HepG2 (cell line): ENCODE results near the gene C1R. TPM values are rescaled to one million over a fixed set of nuclear protein-coding genes. Genes with fewer than 3 reads are reported as not detected.

Experiments
- ATF4 ChIP-seq, 2 experiments: fragments of 450-650 bp in 1 of 2; sonication (generic) in 1 of 2; formaldehyde crosslinking; IDR thresholded peaks; 2 replicates each; pipeline versions ENCODE4 v1.5.0 to v1.8.0; 2020 to 2022; ENCODE audit warnings: mild to moderate bottlenecking in 1 of 2, missing genetic modification reagents in 1 of 2
- ATM ChIP-seq: fragments of 450-650 bp; IDR thresholded peaks from 2 replicates; pipeline ENCODE4 v1.7.1; 2017; ENCODE audit warnings: mild to moderate bottlenecking, borderline replicate concordance
- CHCHD3 ChIP-seq: sonication (generic); formaldehyde crosslinking; IDR thresholded peaks from 2 replicates; pipeline ENCODE4 v1.8.0; 2022; ENCODE audit warnings: mild to moderate bottlenecking, missing genetic modification reagents, moderate library complexity
- CREB1 ChIP-seq, 2 experiments: fragments of 450-650 bp in 1 of 2; IDR thresholded peaks; 2 replicates each; pipeline ENCODE4 v1.6.1; 2016 to 2017; ENCODE audit warnings: control low read depth in 1 of 2, mild to moderate bottlenecking in 1 of 2, missing compliant biosample characterization in 1 of 2, missing genetic modification characterization in 1 of 2
- ELF1 ChIP-seq: sonication (generic); formaldehyde crosslinking; IDR thresholded peaks from 2 replicates; pipeline ENCODE4 v1.4.0; 2020; ENCODE audit warnings: missing genetic modification reagents
- GATAD1 ChIP-seq: IDR thresholded peaks from 2 replicates; pipeline ENCODE4 v1.6.1; 2016; ENCODE audit warnings: missing genetic modification reagents, missing compliant biosample characterization
- GATAD2A ChIP-seq: IDR thresholded peaks from 2 replicates; pipeline ENCODE4 v1.6.1; 2016
- GPN1 ChIP-seq: sonication (generic); formaldehyde crosslinking; IDR thresholded peaks from 2 replicates; pipeline ENCODE4 v1.5.1; 2020; ENCODE audit warnings: missing genetic modification reagents, borderline replicate concordance
- KDM1A ChIP-seq: IDR thresholded peaks from 2 replicates; pipeline ENCODE4 v1.6.1; 2016; ENCODE audit warnings: missing compliant biosample characterization
- MLX ChIP-seq: IDR thresholded peaks from 2 replicates; pipeline ENCODE4 v1.6.1; 2016
- NCOA1 ChIP-seq: sonication (generic); formaldehyde crosslinking; IDR thresholded peaks from 2 replicates; pipeline ENCODE4 v1.9.0; 2021; ENCODE audit warnings: missing genetic modification reagents
- RNF219 ChIP-seq: sonication (generic); formaldehyde crosslinking; IDR thresholded peaks from 2 replicates; pipeline ENCODE4 v1.5.0; 2020; ENCODE audit warnings: mild to moderate bottlenecking, missing genetic modification reagents
- SP4 ChIP-seq: sonication (generic); formaldehyde crosslinking; IDR thresholded peaks from 2 replicates; pipeline ENCODE4 v1.8.1; 2023; ENCODE audit warnings: mild to moderate bottlenecking, missing genetic modification reagents
- U2AF1 ChIP-seq: fragments of 200-400 bp; formaldehyde crosslinking; optimal IDR thresholded peaks from 2 replicates; pipeline ENCODE3; 2017; ENCODE audit warnings: mild to moderate bottlenecking, low read depth, low read length
- ZMYM2 ChIP-seq: sonication (generic); formaldehyde crosslinking; IDR thresholded peaks from 2 replicates; pipeline ENCODE4 v1.8.0; 2022; ENCODE audit warnings: mild to moderate bottlenecking, missing genetic modification reagents
- ZNF280B ChIP-seq: sonication (generic); formaldehyde crosslinking; IDR thresholded peaks from 2 replicates; pipeline ENCODE4 v1.5.0; 2020; ENCODE audit warnings: missing genetic modification reagents, mild to moderate bottlenecking, borderline replicate concordance
- ZNF354B ChIP-seq: sonication (generic); formaldehyde crosslinking; IDR thresholded peaks from 2 replicates; pipeline ENCODE4 v1.8.0; 2022; ENCODE audit warnings: mild to moderate bottlenecking, missing genetic modification reagents
- ZNF75D ChIP-seq: sonication (generic); formaldehyde crosslinking; IDR thresholded peaks from 2 replicates; pipeline ENCODE4 v1.8.1; 2023; ENCODE audit warnings: missing genetic modification reagents, mild to moderate bottlenecking, borderline replicate concordance
- polyA plus RNA-seq, 8 experiments: library from polyadenylated mRNA; depleted of rRNA in 3 of 8; stranded (reverse) in 7 of 8; unstranded in 1 of 8; fragments of >200 nt; fragmentation: Illumina TruSeq in 4 of 8; extraction: Trizol in 4 of 8; gene quantifications; 2 replicates each; pipeline versions ENCODE4 v1.2.1 to v1.2.3, GENCODE V29; 2011 to 2016; ENCODE audit warnings: low read depth in 4 of 8, missing spikeins in 1 of 8, mixed read lengths in 1 of 8; ENCODE audit not compliant: insufficient read depth in 1 of 8
- total RNA-seq, 5 experiments: library from RNA; depleted of rRNA; stranded (reverse); fragments of >200 nt; fragmentation: Illumina TruSeq; extraction: Trizol; gene quantifications; 2 replicates each; pipeline ENCODE4 v1.2.3, GENCODE V29; 2016; ENCODE audit warnings: low read depth in 1 of 5
- TF ChIP-seq, protein P1 (sequence below): fragments of 450-650 bp; IDR thresholded peaks from 2 replicates; pipeline ENCODE4 v1.6.1; 2017; ENCODE audit warnings: mild to moderate bottlenecking

Gene C1R
- total and polyA plus RNA-seq, 2 of the 13 experiments (the other 11 are each of a cell fraction or from before 2014, with no cell fraction given), result 3.5 to 6.5 TPM

GRCh38 chr12:7130701-7131501, 38.7 kb upstream of the C1R start (continued):
- TF ChIP-seq, protein P1, sequence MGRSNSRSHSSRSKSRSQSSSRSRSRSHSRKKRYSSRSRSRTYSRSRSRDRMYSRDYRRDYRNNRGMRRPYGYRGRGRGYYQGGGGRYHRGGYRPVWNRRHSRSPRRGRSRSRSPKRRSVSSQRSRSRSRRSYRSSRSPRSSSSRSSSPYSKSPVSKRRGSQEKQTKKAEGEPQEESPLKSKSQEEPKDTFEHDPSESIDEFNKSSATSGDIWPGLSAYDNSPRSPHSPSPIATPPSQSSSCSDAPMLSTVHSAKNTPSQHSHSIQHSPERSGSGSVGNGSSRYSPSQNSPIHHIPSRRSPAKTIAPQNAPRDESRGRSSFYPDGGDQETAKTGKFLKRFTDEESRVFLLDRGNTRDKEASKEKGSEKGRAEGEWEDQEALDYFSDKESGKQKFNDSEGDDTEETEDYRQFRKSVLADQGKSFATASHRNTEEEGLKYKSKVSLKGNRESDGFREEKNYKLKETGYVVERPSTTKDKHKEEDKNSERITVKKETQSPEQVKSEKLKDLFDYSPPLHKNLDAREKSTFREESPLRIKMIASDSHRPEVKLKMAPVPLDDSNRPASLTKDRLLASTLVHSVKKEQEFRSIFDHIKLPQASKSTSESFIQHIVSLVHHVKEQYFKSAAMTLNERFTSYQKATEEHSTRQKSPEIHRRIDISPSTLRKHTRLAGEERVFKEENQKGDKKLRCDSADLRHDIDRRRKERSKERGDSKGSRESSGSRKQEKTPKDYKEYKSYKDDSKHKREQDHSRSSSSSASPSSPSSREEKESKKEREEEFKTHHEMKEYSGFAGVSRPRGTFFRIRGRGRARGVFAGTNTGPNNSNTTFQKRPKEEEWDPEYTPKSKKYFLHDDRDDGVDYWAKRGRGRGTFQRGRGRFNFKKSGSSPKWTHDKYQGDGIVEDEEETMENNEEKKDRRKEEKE, result no peak
- TF ChIP-seq ZMYM2, result no peak
- TF ChIP-seq GATAD2A (CRISPR knock-in tag), result no peak
- TF ChIP-seq SP4 (CRISPR knock-in tag), result no peak
- TF ChIP-seq ZNF75D (CRISPR knock-in tag), result no peak
- TF ChIP-seq CREB1 (IDR thresholded peaks at IDR 0.05), result no peak
- TF ChIP-seq CREB1 (CRISPR knock-in tag; IDR thresholded peaks at IDR 0.05), result no peak
- no peak for TF ChIP-seq ZNF354B (CRISPR knock-in tag)
- no peak for TF ChIP-seq GPN1 (CRISPR knock-in tag)
- no peak for TF ChIP-seq U2AF1
- no peak for TF ChIP-seq ELF1 (CRISPR knock-in tag)
- no peak for TF ChIP-seq ATM
- TF ChIP-seq CHCHD3 (CRISPR knock-in tag), result no peak
- TF ChIP-seq ZNF280B (CRISPR knock-in tag), result 0 out of 2 replicates have a peak, but pooled peaks have one; percentile 20
- TF ChIP-seq ATF4 (CRISPR knock-in tag; IDR thresholded peaks at IDR 0.05), result 0 out of 4 replicates have a peak, but pooled peaks of 1 of the 2 experiments have one; percentile 32
- no peak for TF ChIP-seq RNF219 (CRISPR knock-in tag)
- peak; percentile 20; the same call in 1 of the 2 replicates for TF ChIP-seq NCOA1
- TF ChIP-seq KDM1A (CRISPR knock-in tag), result no peak
- TF ChIP-seq GATAD1 (CRISPR knock-in tag), result 0 out of 2 replicates have a peak, but pooled peaks have one; percentile 23
- TF ChIP-seq MLX (CRISPR knock-in tag), result no peak
